Stomach (tissue), 9 donors: ENCODE measurements around the gene BBS1. TPM values are rescaled to one million over a fixed set of nuclear protein-coding genes. Genes with fewer than 3 reads are reported as not detected.

Source experiments
- DNase-seq, 2 donors: peaks; one replicate each; pipeline versions ENCODE4 v3.0.0 to v3.0.0-alpha.2; 2013 to 2019
- H3K27ac ChIP-seq, 5 donors: fragments of 200-600 bp in 4 of 5; sonication (generic) in 4 of 5; one replicate each; pipeline ENCODE4 v1.5.1; 2013 to 2019; ENCODE audit warnings: mild to moderate bottlenecking in 1 of 5, moderate library complexity in 1 of 5
- H3K27me3 ChIP-seq, 3 donors: fragments of 200-600 bp; sonication (generic); one replicate each; pipeline ENCODE4 v1.5.1; 2017 to 2019; ENCODE audit warnings: mixed run types in 1 of 3
- H3K36me3 ChIP-seq, 4 donors: fragments of 200-600 bp; sonication (generic); 1 replicate in 3 of 4; 2 replicates in 1 of 4; pipeline ENCODE4 v1.5.1; 2016 to 2019
- H3K4me1 ChIP-seq, 4 donors: fragments of 200-600 bp; sonication (generic); one replicate each; pipeline ENCODE4 v1.5.1; 2016 to 2019
- H3K4me3 ChIP-seq, 4 donors: fragments of 200-600 bp; sonication (generic) in 3 of 4; one replicate each; pipeline ENCODE4 v1.5.1; 2016 to 2019; ENCODE audit warnings: mild to moderate bottlenecking in 1 of 4
- H3K9me3 ChIP-seq, 4 donors: fragments of 200-600 bp; sonication (generic); one replicate each; pipeline ENCODE4 v1.5.1; 2016 to 2019
- EP300 ChIP-seq: sonication (generic); formaldehyde crosslinking; IDR thresholded peaks from one replicate; pipeline ENCODE4 v1.6.1; 2017; ENCODE audit warnings: antibody characterized with exemption
- POLR2A ChIP-seq, 4 donors: fragments of 450-650 bp; IDR thresholded peaks; one replicate each; pipeline ENCODE4 v1.6.1; 2016; ENCODE audit warnings: antibody characterized with exemption in 4 of 4, control low read depth in 2 of 4, mild to moderate bottlenecking in 1 of 4, moderate library complexity in 1 of 4
- POLR2AphosphoS5 ChIP-seq, 3 donors: sonication (generic); formaldehyde crosslinking; IDR thresholded peaks; one replicate each; pipeline ENCODE4 v1.6.1; 2016; ENCODE audit warnings: antibody characterized with exemption in 3 of 3
- WGBS, 5 donors: extraction: QIAGEN DNeasy Blood & Tissue Kit in 3 of 5; methylation state at CpG; one replicate each; pipeline versions ENCODE4 v1.1.5 to v1.1.7; 2013 to 2018; 5-methylcytosine and 5-hydroxymethylcytosine counted together
- intact Hi-C: fragments of 100-400 bp; cut with DNase I; formaldehyde crosslinking; loops from one replicate; pipeline ENCODE4 v1.15.1; 2023; ENCODE audit warnings: low total_unique reads
- polyA plus RNA-seq, 3 donors: library from polyadenylated mRNA; stranded (reverse); fragments of 200-250 nt; gene quantifications; one replicate each; pipeline ENCODE4 v1.2.3, GENCODE V29; 2013
- total RNA-seq, 5 donors: library from RNA; depleted of rRNA; stranded (reverse); fragments of >200 nt; gene quantifications; one replicate each; pipeline versions ENCODE4 v1.1.0 to v1.2.3, GENCODE V29; 2014 to 2016
- TF ChIP-seq, protein P1 (sequence below), 7 experiments: fragments of 450-650 bp in 4 of 7; fragments of 200-600 bp in 3 of 7; sonication (generic) in 3 of 7; IDR thresholded peaks; one replicate each; pipeline ENCODE4 v1.5.1; 2016 to 2019; ENCODE audit warnings: antibody characterized with exemption in 7 of 7, control low read depth in 2 of 7, mild to moderate bottlenecking in 1 of 7
- donor health status: healthy with polysubstance abuse.
- donor health status: Bipolar disorder and iron deficiency.
- donor health status: healthy.

The BBS1 gene
- total and polyA plus RNA-seq, 8 donors = 12.3 to 138 (median 24.6) TPM

DNA sequence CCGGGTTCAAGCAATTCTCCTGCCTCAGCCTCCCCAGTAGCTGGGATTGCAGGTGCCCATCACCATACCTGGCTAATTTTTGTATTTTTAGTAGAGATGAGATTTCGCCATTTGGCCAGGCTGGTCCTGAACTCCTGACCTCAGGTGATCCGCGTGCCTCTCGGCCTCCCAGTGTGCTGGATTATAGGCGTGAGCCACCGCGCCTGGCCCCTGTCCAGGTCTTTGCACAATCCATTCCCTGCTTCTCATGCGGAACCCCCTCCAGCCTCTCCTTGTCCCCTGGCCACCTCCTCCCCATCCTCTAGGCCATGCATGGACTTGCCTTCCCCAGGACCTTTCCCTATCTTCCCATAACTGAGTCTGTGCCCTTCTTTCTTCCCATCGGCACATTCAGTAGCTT is 21.5 kb upstream of the BBS1 start:
- TF ChIP-seq, protein P1, sequence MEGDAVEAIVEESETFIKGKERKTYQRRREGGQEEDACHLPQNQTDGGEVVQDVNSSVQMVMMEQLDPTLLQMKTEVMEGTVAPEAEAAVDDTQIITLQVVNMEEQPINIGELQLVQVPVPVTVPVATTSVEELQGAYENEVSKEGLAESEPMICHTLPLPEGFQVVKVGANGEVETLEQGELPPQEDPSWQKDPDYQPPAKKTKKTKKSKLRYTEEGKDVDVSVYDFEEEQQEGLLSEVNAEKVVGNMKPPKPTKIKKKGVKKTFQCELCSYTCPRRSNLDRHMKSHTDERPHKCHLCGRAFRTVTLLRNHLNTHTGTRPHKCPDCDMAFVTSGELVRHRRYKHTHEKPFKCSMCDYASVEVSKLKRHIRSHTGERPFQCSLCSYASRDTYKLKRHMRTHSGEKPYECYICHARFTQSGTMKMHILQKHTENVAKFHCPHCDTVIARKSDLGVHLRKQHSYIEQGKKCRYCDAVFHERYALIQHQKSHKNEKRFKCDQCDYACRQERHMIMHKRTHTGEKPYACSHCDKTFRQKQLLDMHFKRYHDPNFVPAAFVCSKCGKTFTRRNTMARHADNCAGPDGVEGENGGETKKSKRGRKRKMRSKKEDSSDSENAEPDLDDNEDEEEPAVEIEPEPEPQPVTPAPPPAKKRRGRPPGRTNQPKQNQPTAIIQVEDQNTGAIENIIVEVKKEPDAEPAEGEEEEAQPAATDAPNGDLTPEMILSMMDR (IDR thresholded peaks at IDR 0.05) = no peak
- TF ChIP-seq POLR2A (IDR thresholded peaks at IDR 0.05) = no peak
- no peak for TF ChIP-seq EP300
- no peak for TF ChIP-seq POLR2AphosphoS5 (IDR thresholded peaks at IDR 0.05)
- no peak for DNase-seq
- WGBS, 5 donors = 85 to 95% (median 91%) methylated on average over 10 of the region's 10 CpGs
- Histone ChIP-seq H3K4me3 (no peak overlapping the region), H3K36me3 (peaks cover 35 to 99% (median 96%) of the 10 kb centered on the region in 4 donors), H3K27ac (no peak overlapping the region), H3K9me3 (no peaks in the 10 kb centered on the region), H3K4me1 (no peaks in the 10 kb centered on the region), H3K27me3 (no peaks in the 10 kb centered on the region)
- intact Hi-C loops = no loop called here

DNA sequence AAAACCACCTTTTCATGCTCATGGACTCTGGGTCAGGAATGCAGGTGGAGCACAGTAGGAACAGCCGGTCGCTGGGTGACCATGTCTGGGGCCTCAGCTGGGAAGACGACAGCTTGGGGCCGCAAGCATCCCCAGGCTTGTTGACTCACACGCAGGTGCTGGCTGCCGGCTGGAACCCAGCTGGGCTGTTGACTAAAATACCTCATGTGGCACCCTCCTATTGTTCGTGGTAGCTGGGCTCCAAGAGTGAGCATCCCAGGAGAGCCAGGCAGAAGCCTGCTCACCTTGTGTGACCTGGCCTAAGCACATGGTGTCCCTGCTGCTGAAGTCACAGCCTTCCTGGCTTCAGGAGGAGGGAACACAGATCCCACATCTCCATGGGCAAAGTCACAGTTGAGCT is 20.8 kb upstream of the BBS1 start:
- intact Hi-C loops = no loop called here
- WGBS, 5 donors = 80 to 93% (median 87%) methylated on average over 7 of the region's 7 CpGs
- peaks cover 35 to 98% (median 96%) of the 10 kb centered on the region in 4 donors for H3K36me3 ChIP-seq
- DNase-seq = no peak
- TF ChIP-seq POLR2AphosphoS5 (IDR thresholded peaks at IDR 0.05) = no peak
- TF ChIP-seq POLR2A (IDR thresholded peaks at IDR 0.05) = no peak
- TF ChIP-seq, protein P1 (IDR thresholded peaks at IDR 0.05) = no peak
- TF ChIP-seq EP300 = no peak
- no peaks in the 10 kb centered on the region for H3K9me3 ChIP-seq
- no peak overlapping the region for H3K4me3 ChIP-seq
- no peak overlapping the region for H3K27ac ChIP-seq
- no peaks in the 10 kb centered on the region for H3K27me3 ChIP-seq
- H3K4me1 ChIP-seq = no peaks in the 10 kb centered on the region

DNA sequence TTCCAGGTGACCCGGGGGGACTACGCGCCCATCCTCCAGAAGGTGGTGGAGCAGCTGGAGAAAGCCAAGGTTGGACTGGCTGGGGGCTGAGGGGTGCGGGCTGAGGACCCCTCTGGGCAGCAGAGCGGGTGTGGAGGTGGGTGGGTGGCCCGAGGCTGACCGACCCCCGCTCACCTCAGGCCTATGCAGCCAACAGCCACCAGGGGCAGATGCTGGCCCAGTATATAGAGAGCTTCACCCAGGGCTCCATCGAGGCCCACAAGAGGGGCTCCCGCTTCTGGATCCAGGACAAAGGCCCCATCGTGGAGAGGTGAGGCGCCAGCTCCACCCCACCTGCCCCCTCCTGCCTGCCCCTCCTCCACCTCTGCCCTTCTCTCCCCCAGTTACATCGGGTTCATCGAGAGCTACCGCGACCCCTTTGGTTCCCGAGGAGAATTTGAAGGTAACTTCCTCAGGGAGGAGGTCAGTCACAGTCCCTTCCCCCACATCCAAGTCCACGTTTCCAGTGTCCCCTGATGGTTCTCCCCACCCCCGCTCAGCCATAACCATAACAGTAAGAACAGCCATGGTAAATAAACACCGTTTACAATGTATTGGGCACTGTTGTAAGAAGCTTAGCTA is 19.0 kb upstream of the BBS1 start:
- intact Hi-C loops = no loop called here
- H3K4me1 ChIP-seq = no peaks in the 10 kb centered on the region

DNA sequence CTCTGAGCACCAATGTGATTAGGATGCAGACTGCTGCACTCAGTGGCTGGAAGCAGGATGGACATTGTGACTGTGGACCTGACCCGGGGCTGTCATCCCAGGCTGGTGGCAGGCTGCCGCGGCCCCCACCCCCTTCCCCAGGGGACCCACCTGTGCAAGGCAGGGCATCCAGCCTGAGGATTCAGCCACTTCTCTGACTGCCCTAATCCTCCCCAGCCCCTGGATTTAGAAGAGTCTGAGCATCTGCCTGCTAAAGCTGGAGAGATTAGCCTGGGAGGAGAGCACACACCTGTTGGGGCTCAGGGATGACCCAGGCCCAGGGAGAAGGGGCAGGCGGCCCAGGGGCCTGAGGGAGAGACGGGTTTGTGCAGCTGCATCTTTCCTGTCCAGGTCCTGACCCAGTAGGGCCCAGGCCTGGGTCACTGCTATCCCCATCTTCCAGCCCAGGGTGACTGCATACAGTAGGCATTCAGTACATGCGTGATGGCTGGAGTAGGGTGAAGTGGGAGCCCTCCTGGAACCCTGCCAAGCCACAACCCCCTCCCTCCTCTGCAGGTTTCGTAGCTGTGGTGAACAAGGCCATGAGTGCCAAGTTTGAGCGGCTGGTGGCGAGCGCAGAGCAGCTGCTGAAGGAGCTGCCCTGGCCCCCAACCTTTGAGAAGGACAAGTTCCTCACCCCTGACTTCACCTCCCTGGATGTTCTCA is 18.1 kb upstream of the BBS1 start:
- H3K36me3 ChIP-seq = peaks cover 33 to 98% (median 96%) of the 10 kb centered on the region in 4 donors
- WGBS, 5 donors = 88 to 94% (median 89%) methylated on average over 7 to 10 of the region's 10 CpGs
- no peaks in the 10 kb centered on the region for H3K4me1 ChIP-seq
- no peak for DNase-seq
- no peak for TF ChIP-seq POLR2A (IDR thresholded peaks at IDR 0.05)
- TF ChIP-seq EP300 = no peak
- no peak for TF ChIP-seq POLR2AphosphoS5 (IDR thresholded peaks at IDR 0.05)
- TF ChIP-seq, protein P1 (IDR thresholded peaks at IDR 0.05) = no peak
- H3K27me3 ChIP-seq = no peaks in the 10 kb centered on the region
- H3K4me3 ChIP-seq = no peak overlapping the region
- no peak overlapping the region for H3K27ac ChIP-seq
- no peaks in the 10 kb centered on the region for H3K9me3 ChIP-seq
- intact Hi-C loops = no loop called here

More for the DNA sequence above, 19.0 kb upstream of the BBS1 start:
- no peaks in the 10 kb centered on the region for H3K27me3 ChIP-seq
- no peak overlapping the region for H3K4me3 ChIP-seq
- no peak for DNase-seq
- H3K9me3 ChIP-seq = no peaks in the 10 kb centered on the region
- H3K27ac ChIP-seq = no peak overlapping the region
- WGBS, 5 donors = 61 to 77% (median 74%) methylated on average over 15 to 20 of the region's 20 CpGs
- peaks cover 35 to 98% (median 96%) of the 10 kb centered on the region in 4 donors for H3K36me3 ChIP-seq
- TF ChIP-seq EP300 (no peak), POLR2A (IDR thresholded peaks at IDR 0.05) (no peak), POLR2AphosphoS5 (IDR thresholded peaks at IDR 0.05) (no peak)
- TF ChIP-seq, protein P1 (IDR thresholded peaks at IDR 0.05) = peak in 1 of 7 experiments; percentile 9
